ENCODE results near the gene CAPN11.
"Not testable (repeated sequence)": the region's sequence is repeated elsewhere in the genome, so short reads cannot be mapped to it uniquely, and the experiment has no call there.

CAPN11 gene

DNA sequence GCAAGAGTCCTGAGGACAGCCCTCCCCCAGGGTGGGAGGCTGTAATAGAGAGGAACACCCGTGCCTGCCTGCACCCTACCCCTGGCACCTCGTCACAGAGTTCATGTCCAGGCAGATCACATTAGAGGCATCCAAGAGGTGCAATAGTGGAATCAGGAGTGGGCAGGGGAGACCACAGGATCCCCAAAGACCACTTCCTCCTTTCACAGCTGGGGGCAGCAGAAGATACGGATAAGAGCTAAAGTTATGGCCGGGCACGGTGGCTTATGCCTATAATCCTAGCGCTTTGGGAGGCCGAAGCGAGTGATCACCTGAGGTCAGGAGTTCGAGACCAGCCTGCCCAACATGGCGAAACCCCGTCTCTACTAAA, 1.5 kb upstream of the CAPN11 start:
- FAIRE-seq: no peak

DNA sequence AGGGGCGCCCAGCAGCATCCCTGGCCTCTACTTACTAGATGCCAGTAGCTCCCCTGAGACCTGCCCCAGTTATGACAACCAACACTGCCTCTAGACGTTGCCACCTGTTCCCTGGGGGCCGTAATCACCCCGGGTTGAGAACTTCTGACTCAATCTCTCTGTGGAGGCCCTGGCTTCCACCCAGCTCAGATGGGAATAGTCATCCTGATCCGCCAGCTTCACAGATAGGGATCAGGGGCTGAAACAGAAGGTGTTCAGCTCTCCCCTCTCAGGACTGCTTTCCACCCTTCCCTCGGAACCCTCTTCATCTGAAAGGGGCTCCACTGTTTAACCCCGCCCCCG, 3.3 kb downstream of the CAPN11 start:
- FAIRE-seq: no peak

DNA sequence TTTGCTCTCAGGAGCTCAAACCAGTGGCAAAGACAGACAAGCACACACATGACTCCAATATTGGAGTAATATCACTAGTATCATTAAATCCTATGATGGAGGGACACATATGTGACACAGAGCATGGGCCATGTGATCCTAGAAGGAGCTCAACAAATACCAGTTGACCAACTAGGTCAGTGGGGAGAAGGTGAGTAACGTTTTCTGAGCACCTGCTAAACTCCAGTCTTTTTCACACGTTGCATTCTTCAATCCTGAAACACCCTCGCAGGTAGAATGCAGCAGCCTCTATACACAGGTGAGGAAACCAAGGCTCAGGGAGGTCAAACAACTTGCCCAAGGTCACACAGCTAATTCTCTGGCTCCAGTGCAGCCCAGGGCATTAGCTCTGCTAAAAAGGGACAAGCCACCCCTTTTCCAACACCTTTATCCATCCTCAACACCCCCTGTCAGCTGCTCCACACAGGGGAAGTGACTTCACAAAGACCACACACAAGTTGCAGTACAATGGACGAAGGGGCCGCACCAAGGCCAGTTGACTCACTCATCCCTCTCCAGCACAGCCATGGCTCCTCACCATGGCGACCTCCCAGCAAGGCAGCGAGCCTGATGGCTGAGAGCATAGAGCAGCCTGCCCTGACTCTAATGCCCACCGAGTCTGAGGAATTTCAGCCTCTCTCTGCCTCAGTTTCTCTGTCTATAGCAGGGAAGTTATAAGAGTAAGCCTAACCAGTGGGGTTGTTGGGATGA, 4.4 kb downstream of the CAPN11 start:
- no peak for FAIRE-seq

DNA sequence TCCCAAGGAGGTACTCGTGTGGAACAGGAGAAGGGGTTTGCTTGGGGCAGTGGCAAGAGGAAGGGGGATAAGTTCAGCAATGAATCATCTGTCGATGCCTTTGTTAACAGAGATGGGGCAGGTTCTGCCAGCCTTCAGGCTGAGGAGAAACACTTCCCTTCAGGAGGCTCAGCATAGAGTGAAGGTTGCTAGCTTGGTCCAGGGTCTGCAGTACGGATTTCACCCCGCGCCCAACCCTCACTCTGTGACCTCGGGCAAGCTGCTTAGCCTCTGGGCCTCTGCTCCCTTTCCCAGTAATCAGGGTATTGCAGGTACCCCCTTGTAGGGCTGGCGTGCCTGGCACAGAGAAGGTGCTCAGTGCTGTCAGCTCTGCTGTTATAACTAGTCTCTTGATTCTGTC, 7.5 kb downstream of the CAPN11 start:
- no peak for FAIRE-seq

DNA sequence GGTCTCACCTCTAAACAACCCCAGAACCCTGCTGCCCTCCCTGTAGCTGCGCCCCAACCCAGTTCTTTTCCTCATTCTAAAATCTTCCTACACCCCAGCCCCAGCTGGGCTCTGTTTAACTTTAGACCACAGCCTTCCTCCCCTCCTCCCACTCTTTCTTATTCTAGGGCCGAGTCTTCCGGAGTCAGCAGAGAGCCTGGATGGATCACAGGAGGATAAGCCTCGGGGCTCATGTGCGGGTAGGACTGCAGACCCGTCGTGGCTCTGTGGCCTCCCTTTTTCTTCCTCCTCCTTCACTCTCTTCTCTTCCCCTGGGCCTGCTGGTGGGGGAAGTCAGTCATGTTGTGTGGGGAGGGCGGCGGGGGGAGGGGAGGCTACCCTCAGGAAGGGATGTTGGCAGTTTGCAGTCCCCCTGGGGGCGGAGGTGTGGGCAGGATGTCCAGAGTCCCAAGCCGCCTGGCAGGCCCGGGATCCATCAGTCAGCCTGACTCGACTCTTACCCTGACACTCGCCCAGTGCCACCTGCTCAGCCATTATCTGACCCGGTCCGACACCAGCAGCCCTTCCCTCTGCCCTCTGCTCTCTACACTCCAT, 8.1 kb downstream of the CAPN11 start:
- no peak for FAIRE-seq

DNA sequence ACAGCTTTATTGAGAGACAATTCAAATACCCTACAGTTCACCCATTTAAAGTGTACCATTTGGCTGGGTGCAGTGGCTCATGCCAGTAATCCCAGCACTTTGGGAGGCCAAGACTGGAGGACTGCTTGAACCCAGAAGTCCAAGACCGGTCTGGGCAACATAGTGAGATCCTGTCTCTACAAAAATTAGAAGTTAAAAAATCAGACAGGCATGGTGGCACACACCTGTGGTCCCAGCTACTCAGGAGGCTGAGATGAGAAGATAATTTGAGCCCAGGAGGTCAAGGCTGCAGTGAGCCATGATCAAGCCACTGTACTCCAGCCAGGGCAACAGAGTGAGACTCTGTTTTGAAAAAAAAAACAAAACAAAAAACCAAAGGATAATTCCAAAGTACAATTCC, 8.9 kb downstream of the CAPN11 start:
- no peak for FAIRE-seq

DNA sequence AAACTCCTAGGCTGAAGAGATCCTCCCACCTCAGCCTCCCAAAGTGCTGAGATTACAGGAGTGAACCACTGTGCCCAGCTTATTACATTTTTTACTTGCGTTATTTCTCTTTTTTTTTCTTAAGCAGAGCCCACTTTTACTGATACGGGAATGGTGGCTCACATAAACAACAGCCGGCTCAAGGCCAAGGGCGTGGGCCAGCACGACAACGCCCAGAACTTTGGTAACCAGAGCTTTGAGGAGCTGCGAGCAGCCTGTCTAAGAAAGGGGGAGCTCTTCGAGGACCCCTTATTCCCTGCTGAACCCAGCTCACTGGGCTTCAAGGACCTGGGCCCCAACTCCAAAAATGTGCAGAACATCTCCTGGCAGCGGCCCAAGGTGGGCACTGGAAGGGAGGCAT, 10.5 kb downstream of the CAPN11 start:
- FAIRE-seq: no peak

DNA sequence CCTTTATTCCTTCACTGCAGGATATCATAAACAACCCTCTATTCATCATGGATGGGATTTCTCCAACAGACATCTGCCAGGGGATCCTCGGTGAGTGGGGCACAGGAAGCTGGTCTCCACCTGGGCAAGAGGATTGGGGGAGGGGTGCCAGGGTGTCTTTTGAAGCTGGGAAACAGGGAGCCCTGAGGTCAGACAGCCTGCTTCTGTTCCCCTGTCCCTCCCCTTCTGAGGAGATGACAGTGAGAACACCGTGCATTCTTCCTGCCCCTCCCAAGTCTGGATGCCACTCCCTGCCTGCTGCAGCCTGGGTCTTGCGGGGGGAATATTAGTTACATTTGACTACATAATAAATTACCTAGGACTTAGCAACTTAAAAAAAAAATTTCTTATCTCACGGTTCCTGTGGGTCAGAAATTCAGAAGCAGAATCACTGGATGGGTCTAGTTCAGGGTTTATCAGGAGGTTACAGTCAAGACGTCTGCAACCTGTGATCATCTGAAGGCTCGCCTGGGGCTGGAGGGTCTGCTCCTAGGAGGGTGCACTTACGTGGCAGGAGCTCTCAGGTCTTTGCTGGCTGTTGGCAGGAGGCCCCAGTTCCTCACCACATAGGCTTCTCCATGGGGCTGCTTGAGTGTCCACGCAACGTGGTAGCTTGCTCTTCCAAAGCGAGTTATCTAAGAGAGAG, 11.4 kb downstream of the CAPN11 start:
- FAIRE-seq: no peak

DNA sequence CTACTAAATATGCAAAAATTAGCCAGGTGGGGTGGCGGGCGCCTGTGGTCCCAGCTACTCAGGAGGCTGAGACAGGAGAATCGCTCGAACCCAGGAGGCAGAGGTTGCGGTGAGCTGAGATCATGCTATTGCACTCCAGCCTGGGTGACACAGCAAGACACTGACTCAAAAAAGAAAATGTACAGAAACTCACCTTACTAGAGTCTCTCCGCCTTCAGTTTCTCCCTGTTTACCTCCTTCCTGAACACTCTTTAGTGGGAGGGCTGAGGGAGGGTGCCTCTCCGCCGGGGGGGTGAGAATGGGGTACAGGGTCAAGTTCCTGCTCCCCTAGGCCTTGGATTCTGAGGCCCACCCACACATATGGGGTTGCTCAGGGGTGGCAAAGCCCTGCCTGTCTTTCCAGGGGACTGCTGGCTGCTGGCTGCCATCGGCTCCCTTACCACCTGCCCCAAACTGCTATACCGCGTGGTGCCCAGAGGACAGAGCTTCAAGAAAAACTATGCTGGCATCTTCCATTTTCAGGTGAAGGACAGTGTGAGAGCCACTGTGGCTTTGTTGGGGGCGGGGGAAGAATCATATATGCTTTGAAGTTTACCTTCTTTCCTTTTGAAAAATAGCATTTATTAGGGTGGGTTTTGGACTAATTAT, 13.4 kb downstream of the CAPN11 start:
- FAIRE-seq: no peak

DNA sequence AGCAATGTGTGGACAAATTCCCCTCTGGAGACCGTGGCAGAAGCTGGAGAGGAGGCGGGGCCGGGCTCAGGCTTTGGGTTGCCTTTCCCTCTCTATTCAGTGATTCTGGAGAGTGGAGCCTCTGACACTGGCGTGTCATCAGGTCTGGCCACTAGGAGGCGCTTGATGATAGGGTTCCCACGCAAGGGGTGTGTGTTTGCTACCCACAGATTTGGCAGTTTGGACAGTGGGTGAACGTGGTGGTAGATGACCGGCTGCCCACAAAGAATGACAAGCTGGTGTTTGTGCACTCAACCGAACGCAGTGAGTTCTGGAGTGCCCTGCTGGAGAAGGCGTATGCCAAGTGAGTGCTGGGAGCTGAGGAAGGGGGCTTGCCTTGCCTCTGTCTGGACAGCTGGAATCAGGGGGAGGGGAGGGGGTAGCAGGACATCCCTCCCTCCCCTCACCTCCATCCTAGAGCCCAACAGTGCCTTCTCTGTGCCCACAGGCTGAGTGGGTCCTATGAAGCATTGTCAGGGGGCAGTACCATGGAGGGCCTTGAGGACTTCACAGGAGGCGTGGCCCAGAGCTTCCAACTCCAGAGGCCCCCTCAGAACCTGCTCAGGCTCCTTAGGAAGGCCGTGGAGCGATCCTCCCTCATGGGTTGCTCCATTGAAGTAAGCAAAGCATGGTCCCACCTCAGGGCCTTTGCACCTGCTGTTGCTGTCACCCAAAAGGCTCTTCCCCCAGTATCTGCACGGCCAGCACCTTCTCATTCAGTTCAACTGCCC, 14.3 kb downstream of the CAPN11 start:
- no peak for FAIRE-seq

DNA sequence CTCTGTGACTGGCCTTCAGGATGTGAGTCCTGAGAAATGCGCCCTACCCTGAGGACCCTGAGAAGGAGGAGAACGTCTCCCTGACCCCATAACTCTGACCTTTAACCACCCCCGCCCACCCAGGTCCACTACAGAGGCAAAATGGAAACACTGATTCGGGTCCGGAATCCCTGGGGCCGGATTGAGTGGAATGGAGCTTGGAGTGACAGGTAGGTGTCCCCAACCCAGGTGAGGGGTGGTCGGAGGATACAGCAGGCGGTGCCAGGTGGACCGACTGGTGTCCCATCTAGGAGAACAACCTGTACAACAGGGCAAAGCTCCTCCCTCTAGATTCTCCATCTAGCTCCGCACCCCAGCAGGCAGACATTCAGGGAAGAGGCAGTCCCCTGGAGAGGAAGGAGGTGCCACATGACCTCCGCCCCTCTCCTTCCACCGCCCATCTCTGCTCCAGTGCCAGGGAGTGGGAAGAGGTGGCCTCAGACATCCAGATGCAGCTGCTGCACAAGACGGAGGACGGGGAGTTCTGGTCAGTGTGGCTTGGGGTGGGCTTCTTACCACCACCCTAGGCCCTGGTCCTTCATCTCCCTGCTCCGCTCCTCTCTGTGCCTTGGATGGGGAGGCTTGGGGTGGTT, 17.6 kb downstream of the CAPN11 start:
- no peak for FAIRE-seq

DNA sequence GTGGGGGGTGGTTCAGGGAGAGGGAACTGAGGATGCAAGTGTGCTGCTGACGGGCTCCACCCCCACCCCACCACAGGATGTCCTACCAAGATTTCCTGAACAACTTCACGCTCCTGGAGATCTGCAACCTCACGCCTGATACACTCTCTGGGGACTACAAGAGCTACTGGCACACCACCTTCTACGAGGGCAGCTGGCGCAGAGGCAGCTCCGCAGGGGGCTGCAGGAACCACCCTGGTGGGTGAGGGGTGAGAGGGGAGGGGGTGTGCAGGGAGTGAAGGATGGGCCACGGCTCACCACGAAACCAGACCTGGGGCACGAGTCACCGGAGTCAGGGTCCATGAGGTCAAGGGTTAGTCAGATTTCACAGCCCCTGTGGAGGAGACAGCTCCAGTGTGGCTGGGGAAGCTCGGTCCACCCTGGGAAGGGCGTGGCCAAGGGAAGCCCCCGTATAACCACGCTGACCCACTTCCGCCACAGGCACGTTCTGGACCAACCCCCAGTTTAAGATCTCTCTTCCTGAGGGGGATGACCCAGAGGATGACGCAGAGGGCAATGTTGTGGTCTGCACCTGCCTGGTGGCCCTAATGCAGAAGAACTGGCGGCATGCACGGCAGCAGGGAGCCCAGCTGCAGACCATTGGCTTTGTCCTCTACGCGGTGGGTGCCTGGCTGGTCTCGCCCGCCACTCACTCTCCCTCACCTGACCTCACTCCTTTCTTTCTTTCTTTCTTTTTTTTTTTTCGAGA, 18.3 kb downstream of the CAPN11 start:
- FAIRE-seq: no peak

DNA sequence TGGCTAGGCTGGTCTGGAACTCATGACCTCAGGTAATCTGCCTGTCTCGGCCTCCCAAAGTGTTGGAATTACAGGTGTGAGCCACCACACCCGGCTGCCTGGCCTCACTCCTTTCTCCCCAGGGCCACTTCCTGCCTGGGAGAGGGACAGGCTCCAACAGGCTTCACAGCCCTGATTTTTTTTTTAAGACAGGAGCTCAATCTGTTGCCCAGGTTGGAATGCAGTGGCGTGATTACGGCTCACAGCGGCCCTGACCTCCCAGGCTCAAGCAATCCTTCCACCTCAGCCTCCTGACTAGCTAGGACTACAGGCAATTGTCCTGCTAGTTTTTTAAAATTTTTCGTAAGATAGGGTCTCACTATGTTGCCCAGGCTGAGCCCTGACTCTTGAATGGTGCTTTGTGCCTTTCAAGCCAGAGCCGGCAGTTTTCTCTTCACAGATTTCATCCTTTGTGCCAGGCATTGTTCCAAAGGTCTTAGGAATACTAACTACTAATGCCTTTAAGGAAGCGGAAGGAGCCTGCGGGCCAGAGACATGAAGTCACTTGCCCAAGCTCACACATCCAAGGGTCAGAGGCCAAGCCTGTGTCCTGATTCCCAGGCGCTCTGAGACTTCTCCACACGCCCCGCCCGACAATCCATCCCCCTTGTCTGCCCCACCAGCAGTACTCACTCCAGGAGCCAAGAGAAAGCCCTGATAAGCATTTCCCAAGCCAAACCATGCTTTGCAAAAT, 19.2 kb downstream of the CAPN11 start:
- FAIRE-seq: no peak

DNA sequence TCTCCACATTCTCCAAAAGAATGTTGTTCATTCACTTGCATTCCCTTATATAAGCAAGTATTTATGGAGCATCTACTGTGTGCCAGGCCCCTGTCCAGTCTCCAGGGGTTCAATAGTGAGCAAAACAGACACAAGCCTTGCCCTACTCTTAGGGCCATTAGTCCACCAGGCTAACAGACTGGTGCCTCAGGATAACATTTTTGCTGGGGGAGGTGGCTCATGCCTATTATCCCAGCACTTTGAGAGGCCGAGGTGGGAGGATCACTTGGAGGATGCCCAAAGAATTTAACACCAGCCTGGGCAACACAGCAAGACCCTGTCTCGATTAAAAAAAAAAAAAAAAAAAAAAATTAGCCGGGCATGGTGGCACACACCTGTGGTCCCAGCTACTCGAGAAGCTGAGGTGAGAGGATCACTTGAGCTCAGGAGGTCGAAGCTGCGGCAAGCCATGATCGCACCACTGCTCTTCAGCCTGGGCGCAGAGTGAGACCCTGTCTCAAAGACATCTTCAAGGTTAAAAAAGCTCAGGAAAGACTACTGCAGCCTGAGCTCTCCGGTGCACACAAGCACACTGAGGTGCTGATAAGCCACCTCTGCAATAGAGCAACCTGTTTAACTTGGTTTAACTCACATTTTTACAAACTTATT, 19.9 kb downstream of the CAPN11 start:
- FAIRE-seq: no peak

DNA sequence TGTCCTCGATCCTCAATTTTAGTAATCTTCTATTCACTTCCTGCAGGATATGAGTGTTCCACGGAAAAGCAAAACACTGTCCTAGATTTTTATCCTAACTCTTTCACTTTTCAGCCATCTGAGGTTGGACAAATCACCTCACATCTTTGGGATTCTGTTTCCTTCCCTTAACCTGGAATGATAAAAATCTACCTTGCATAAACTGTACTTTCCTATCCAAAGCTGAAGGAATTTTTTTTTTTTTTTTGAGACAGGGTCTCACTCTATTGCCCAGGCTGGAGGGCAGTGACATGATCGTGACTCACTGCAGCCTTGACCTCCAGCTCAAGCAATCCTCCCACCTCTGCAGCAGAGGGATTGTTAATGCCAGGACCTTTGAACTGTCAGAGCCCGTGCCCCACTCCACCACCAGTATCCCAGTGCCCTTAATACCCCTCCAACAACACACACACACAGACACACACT, 20.5 kb downstream of the CAPN11 start:
- no peak for FAIRE-seq

DNA sequence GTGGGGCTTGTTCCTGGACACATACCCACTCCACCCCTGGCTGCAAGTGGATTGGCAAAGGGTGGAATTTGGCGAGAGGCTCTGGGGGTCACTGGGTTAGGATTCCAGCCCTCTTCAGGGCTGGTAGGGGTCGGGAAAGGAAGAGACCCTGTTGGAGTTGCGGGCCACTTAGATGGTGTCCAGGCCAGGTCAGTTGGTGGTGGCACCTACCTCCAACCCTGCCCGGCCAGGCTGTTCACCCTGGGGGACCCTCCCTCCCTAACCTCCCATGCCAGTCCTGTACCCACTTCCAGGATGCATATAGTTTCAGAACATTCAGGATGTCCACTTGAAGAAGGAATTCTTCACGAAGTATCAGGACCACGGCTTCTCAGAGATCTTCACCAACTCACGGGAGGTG, 21.0 kb downstream of the CAPN11 start:
- no peak for FAIRE-seq

DNA sequence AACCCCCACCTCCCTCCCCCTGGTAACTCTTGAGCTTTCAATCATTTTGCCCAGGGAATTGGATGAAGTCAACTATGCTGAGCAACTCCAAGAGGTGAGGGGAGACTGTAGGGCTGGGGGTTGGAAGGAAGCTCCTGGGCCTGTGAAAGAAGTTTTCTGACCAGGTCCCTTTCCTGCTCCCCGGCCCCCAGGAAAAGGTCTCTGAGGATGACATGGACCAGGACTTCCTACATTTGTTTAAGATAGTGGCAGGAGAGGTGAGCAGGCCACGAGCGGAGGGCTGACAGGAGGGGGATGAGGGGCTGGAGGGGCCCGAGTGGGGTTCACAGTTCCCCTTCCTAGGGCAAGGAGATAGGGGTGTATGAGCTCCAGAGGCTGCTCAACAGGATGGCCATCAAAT, 21.8 kb downstream of the CAPN11 start:
- FAIRE-seq: no peak

DNA sequence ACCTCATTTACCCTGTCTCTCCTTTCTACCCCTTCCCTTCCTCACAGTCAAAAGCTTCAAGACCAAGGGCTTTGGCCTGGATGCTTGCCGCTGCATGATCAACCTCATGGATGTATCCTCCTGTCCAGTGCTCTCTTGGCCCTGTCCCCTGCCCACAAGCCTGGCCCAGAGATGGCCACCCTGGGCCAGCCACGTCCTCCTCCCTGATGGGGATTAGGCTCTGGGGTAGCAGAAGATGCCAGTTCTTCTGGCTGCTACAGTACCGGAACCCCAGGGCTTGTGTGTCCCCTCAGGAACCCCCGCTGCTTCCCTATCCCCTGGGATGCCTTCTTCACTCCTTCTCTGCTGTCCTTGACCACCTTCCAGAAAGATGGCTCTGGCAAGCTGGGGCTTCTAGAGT, 22.3 kb downstream of the CAPN11 start:
- FAIRE-seq: no peak

DNA sequence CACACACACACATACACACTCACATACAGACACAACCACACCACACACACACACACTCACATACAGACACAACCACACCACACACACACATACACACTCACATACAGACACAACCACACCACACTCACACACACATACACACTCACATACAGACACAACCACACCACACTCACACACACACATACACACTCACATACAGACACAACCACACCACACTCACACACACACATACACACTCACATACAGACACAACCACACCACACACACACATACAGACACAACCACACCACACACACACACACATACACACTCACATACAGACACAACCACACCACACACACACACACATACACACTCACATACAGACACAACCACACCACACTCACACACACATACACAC, 23.2 kb downstream of the CAPN11 start:
- FAIRE-seq: not testable (repeated sequence)

DNA sequence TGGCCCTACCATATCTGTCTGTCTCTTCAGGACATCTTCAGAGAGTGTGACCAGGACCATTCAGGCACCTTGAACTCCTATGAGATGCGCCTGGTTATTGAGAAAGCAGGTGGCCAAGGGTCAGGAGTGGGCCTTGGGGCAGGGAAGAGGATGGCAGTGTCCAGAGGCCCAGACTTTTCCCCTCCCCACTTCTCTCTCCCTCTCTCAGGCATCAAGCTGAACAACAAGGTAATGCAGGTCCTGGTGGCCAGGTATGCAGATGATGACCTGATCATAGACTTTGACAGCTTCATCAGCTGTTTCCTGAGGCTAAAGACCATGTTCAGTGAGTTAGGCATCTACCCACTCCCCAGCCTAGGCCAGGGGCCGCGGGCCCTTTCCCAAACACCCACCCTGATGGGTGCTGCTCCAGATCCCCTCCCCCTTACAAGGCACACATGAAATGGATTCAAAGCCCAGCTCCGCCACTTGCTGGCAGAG, 24.3 kb downstream of the CAPN11 start:
- no peak for FAIRE-seq

All from colon (tissue), 2 donors.